Ishikawa (cell line): ENCODE data around the gene TMCC1.

Experiments
- CEBPB ChIP-seq: IDR thresholded peaks from 2 replicates; pipeline ENCODE4 v1.6.1; 2012
- CREB1 ChIP-seq: IDR thresholded peaks from 2 replicates; pipeline ENCODE4 v1.6.1; 2012; ENCODE audit warnings: low read depth
- EGR1 ChIP-seq: IDR thresholded peaks from 2 replicates; pipeline ENCODE4 v1.6.1; 2012
- EP300 ChIP-seq: IDR thresholded peaks from 2 replicates; pipeline ENCODE4 v1.6.1; 2012; ENCODE audit warnings: borderline replicate concordance
- FOXM1 ChIP-seq: IDR thresholded peaks from 2 replicates; pipeline ENCODE4 v1.6.1; 2012; ENCODE audit warnings: low read depth, borderline replicate concordance
- NFIC ChIP-seq: IDR thresholded peaks from 2 replicates; pipeline ENCODE4 v1.6.1; 2012
- RAD21 ChIP-seq: IDR thresholded peaks from 2 replicates; pipeline ENCODE4 v1.6.1; 2012; ENCODE audit warnings: low read depth
- TAF1 ChIP-seq: IDR thresholded peaks from 2 replicates; pipeline ENCODE4 v1.6.1; 2012; ENCODE audit warnings: low read depth, mild to moderate bottlenecking
- TCF12 ChIP-seq: IDR thresholded peaks from 2 replicates; pipeline ENCODE4 v1.6.1; 2012; ENCODE audit warnings: low read depth
- TEAD4 ChIP-seq: IDR thresholded peaks from 2 replicates; pipeline ENCODE4 v1.6.1; 2012
- YY1 ChIP-seq: IDR thresholded peaks from 2 replicates; pipeline ENCODE4 v1.6.1; 2012; ENCODE audit warnings: low read depth
- ZBTB7A ChIP-seq: IDR thresholded peaks from 2 replicates; pipeline ENCODE4 v1.6.1; 2012; ENCODE audit warnings: low read depth
- TF ChIP-seq, protein P1 (sequence below): IDR thresholded peaks from 2 replicates; pipeline ENCODE4 v1.6.1; 2012; ENCODE audit warnings: low read depth, mild to moderate bottlenecking
- TF ChIP-seq, protein P2 (sequence below): IDR thresholded peaks from 2 replicates; pipeline ENCODE4 v1.6.1; 2012
- TF ChIP-seq, protein P3 (sequence below): IDR thresholded peaks from 2 replicates; pipeline ENCODE4 v1.6.1; 2012

Gene TMCC1

DNA sequence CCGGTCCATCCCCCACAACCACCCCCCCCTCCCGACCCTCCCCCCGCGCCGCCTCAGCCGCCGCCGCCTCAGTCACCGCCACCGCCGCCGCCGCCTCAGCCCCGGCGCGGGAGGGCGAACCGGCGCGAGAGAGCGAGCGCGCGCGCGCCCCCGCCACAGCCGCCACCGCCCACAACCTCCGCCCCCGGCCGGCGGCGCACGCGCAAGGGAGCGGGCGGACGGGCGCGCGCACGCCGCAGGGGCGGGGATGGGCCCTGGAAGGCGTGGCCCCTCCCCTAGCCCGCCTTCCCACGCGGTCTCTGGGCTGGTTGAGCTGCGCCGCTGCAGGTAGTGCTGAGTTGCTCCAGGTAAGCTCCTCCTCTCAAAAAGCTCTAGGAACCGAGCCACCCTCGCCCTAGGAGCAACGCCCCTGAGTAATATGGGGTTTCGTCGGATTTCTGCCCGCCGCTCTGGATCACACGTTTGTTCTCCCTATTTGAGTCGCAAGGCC, at the start of gene TMCC1:
Gene TMCC1, minus strand, starts transcription at position 131 of the 490 bp plus-strand sequence.
- TF ChIP-seq TEAD4 (no peak), TAF1 (no peak), NFIC (no peak), RAD21 (no peak), TCF12 (no peak; the same call in 1 of the 2 replicates), EGR1 (peak; percentile 68), ZBTB7A (no peak), FOXM1 (no peak), CEBPB (no peak), YY1 (no peak), CREB1 (no peak)
- TF ChIP-seq, protein P1, sequence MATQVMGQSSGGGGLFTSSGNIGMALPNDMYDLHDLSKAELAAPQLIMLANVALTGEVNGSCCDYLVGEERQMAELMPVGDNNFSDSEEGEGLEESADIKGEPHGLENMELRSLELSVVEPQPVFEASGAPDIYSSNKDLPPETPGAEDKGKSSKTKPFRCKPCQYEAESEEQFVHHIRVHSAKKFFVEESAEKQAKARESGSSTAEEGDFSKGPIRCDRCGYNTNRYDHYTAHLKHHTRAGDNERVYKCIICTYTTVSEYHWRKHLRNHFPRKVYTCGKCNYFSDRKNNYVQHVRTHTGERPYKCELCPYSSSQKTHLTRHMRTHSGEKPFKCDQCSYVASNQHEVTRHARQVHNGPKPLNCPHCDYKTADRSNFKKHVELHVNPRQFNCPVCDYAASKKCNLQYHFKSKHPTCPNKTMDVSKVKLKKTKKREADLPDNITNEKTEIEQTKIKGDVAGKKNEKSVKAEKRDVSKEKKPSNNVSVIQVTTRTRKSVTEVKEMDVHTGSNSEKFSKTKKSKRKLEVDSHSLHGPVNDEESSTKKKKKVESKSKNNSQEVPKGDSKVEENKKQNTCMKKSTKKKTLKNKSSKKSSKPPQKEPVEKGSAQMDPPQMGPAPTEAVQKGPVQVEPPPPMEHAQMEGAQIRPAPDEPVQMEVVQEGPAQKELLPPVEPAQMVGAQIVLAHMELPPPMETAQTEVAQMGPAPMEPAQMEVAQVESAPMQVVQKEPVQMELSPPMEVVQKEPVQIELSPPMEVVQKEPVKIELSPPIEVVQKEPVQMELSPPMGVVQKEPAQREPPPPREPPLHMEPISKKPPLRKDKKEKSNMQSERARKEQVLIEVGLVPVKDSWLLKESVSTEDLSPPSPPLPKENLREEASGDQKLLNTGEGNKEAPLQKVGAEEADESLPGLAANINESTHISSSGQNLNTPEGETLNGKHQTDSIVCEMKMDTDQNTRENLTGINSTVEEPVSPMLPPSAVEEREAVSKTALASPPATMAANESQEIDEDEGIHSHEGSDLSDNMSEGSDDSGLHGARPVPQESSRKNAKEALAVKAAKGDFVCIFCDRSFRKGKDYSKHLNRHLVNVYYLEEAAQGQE = no peak
- TF ChIP-seq, protein P2, sequence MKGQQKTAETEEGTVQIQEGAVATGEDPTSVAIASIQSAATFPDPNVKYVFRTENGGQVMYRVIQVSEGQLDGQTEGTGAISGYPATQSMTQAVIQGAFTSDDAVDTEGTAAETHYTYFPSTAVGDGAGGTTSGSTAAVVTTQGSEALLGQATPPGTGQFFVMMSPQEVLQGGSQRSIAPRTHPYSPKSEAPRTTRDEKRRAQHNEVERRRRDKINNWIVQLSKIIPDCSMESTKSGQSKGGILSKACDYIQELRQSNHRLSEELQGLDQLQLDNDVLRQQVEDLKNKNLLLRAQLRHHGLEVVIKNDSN = no peak
- TF ChIP-seq, protein P3, sequence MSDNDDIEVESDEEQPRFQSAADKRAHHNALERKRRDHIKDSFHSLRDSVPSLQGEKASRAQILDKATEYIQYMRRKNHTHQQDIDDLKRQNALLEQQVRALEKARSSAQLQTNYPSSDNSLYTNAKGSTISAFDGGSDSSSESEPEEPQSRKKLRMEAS = peak; percentile 73

DNA sequence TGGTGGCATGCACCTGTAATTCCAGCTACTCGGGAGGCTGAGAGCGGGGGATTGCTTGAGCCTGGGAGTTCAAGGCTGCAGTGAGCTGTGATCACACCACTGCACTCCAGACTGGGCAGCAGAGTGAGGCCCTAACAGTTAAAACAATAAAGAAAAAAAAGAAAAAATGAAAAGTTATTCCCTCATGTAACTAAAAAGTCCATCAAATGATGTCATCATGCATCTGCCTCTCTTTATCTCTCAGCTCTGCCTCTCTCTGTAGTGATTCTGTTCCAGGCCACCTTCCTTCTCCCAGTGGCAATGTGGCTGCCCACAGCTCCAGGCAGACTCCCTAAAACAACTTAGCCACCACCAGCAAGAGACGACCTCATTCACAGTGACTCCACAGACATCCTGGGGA, 49.5 kb upstream of the TMCC1 start:
- TF ChIP-seq CEBPB (no peak), TCF12 (no peak), CREB1 (no peak)
- TF ChIP-seq, protein P2 = no peak
- TF ChIP-seq, protein P3 = no peak

DNA sequence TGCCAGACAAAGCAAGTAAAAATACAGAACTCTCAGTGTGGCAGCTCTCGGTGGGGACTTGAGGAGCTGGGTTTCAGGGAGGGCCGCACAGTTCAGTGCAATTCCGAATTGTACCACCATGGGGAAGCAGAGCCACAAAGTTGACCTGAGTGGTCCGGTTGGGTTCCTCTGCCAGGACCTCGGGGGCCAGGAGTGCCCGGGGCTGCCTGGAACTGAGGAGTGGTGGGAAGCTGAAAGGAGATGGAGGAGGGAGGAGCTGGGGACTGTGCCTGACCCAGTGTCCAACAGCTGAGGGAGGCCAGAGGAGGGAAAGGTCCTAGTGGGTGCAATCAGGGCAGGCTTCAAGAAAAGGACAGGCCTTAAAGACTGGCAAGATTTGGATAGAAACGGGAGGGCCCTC, 48.8 kb upstream of the TMCC1 start:
- TF ChIP-seq NFIC = no peak
- no peak for TF ChIP-seq ZBTB7A
- no peak for TF ChIP-seq FOXM1
- no peak for TF ChIP-seq EGR1
- peak; percentile 96 for TF ChIP-seq RAD21

DNA sequence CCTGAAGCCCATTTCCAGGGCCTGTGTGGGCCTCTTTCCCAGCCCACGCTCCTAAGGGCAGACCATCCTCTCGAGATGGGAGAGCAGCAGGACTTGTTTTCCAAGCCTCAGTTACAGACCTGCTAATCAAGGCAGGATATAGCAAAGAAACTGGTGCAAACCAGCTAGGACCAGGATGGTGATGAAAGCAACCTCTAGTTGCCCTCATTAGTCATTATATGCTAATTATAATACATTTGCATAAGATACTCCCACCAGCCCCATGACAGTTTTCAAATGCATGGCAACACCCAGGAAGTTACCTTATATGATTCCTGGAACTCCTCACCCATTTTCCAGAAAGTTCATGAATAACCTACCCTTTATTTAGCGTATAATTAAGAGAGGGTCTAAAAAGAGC, 46.6 kb upstream of the TMCC1 start:
- TF ChIP-seq, protein P3 = no peak
- TF ChIP-seq, protein P2 = no peak
- TF ChIP-seq ZBTB7A = no peak
- TF ChIP-seq YY1 = no peak
- TF ChIP-seq, protein P1 = no peak
- TF ChIP-seq NFIC = no peak
- no peak for TF ChIP-seq TEAD4
- no peak for TF ChIP-seq EP300

DNA sequence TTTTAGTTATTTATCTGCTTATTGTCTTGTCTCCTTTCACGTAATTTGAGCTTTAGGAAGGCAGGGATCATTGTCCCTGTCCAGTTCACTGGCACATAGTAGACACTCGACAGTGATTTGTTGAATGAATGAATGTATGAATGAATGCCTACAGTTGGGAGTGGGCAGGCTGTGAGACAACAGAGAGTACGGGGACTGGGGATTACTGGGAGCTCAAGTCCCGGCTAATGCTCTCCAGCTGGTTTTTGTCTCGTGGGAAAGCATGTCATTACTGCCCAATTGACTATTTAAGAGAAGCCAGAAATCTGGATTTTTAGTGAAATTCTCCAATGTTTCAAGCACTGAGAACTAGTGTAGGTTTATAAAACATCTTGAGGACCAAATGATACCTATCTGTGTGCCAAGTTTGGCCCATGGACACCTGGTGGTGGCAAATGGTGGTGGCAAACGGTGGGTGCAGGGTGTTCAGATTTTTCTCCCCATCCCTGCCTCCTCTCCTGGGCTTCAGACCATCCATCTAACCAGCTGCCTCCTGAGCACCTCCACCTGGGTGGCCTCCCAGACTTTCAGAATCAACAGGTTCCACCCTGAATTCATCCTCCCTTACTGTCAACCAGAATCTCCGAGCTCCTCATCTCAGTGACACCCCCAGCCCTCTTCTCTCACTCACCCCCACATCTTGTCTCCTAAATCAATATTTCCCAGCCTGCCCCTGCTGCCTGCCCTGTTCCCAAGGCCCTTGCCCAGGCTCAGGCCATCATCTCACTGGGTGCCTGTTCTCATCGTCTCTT, 44.8 kb upstream of the TMCC1 start:
- TF ChIP-seq EP300 = no peak
- TF ChIP-seq CEBPB = no peak
- TF ChIP-seq TCF12 = no peak
- TF ChIP-seq CREB1 = no peak
- TF ChIP-seq EGR1 = no peak
- TF ChIP-seq YY1 = no peak
- TF ChIP-seq TEAD4 = no peak
- TF ChIP-seq, protein P2 = no peak
- TF ChIP-seq FOXM1 = no peak
- TF ChIP-seq, protein P1 = no peak
- TF ChIP-seq TAF1 = no peak
- TF ChIP-seq NFIC = no peak
- no peak for TF ChIP-seq RAD21
